Heart left ventricle (tissue), 16 donors: ENCODE measurements around the gene TMEM269. TPM values are rescaled to one million over a fixed set of nuclear protein-coding genes. Genes with fewer than 3 reads are reported as not detected.
"Not testable (repeated sequence)": the region's sequence is repeated elsewhere in the genome, so short reads cannot be mapped to it uniquely, and the experiment has no call there.

Source experiments
- ATAC-seq, 4 donors: fragments of 200-7000 bp; cut with Tn5 transposase; one replicate each; pipeline ENCODE4 v1.9.1; 2020 to 2022; ENCODE audit warnings: moderate library complexity in 4 of 4, mild to moderate bottlenecking in 3 of 4, moderate number of reproducible peaks in 1 of 4
- DNase-seq, 5 donors: peaks; one replicate each; pipeline ENCODE4 v3.0.0-alpha.2; 2020
- H3K27ac ChIP-seq, 12 donors: fragments of 200-600 bp; sonication (generic) in 4 of 12; one replicate each; pipeline versions ENCODE4 v1.5.0 to v1.8.0; 2016 to 2022; ENCODE audit warnings: mild to moderate bottlenecking in 2 of 12
- H3K27me3 ChIP-seq, 9 donors: fragments of 200-600 bp; sonication (generic) in 2 of 9; one replicate each; pipeline versions ENCODE4 v1.5.1 to v1.8.0; 2016 to 2022; ENCODE audit warnings: mild to moderate bottlenecking in 3 of 9
- H3K36me3 ChIP-seq, 9 donors: fragments of 200-600 bp; sonication (generic) in 2 of 9; one replicate each; pipeline versions ENCODE4 v1.5.0 to v1.8.0; 2018 to 2022; ENCODE audit warnings: mild to moderate bottlenecking in 2 of 9
- H3K4me1 ChIP-seq, 12 donors: fragments of 200-600 bp; sonication (generic) in 4 of 12; one replicate each; pipeline versions ENCODE4 v1.5.0 to v1.8.0; 2016 to 2022; ENCODE audit warnings: mild to moderate bottlenecking in 3 of 12
- H3K4me3 ChIP-seq, 12 donors: fragments of 200-600 bp; sonication (generic) in 4 of 12; one replicate each; pipeline versions ENCODE4 v1.5.0 to v1.8.0; 2017 to 2022; ENCODE audit warnings: mild to moderate bottlenecking in 9 of 12, moderate library complexity in 4 of 12
- H3K9me3 ChIP-seq, 12 donors: fragments of 200-600 bp; sonication (generic) in 4 of 12; one replicate each; pipeline versions ENCODE4 v1.5.0 to v1.8.0; 2016 to 2022; ENCODE audit warnings: mild to moderate bottlenecking in 1 of 12
- CTCF ChIP-seq, 12 donors: fragments of 200-600 bp; sonication (generic) in 4 of 12; IDR thresholded peaks; one replicate each; pipeline versions ENCODE4 v1.5.0 to v1.8.0; 2018 to 2022; ENCODE audit warnings: antibody characterized with exemption in 12 of 12, mild to moderate bottlenecking in 5 of 12
- POLR2A ChIP-seq, 2 donors: fragments of 450-650 bp; IDR thresholded peaks; one replicate each; pipeline ENCODE4 v1.6.1; 2017; ENCODE audit warnings: antibody characterized with exemption in 2 of 2, mild to moderate bottlenecking in 2 of 2, moderate library complexity in 2 of 2
- WGBS, 4 donors: extraction: QIAGEN DNeasy Blood & Tissue Kit in 2 of 4; methylation state at CpG; one replicate each; pipeline versions ENCODE4 v1.1.5 to v1.1.7; 2013 to 2018; 5-methylcytosine and 5-hydroxymethylcytosine counted together
- intact Hi-C, 10 donors: fragments of 100-400 bp; cut with DNase I; formaldehyde crosslinking; loops; one replicate each; pipeline versions ENCODE4 v1.11.1 to v1.14.2; 2022
- polyA plus RNA-seq, 2 donors: library from polyadenylated mRNA; stranded (reverse); fragments of 200-250 nt; gene quantifications; one replicate each; pipeline ENCODE4 v1.2.3, GENCODE V29; 2013
- total RNA-seq, 9 donors: library from RNA; depleted of rRNA in 2 of 9; stranded (reverse); fragments of >200 nt in 2 of 9; fragmentation: NEBNext Ultra II Directional in 3 of 9; extraction: Animal tissue kit (Norgen Biotek cat#: 25700) in 3 of 9; gene quantifications; one replicate each; pipeline versions ENCODE4 v1.1.0 to v1.2.4, GENCODE V29; 2016 to 2023
- donor health status: ischemic (EF 13 %, LVEDD 7.1; RV severe dilation, severe dysfunction).
- donor health status: healthy with polysubstance abuse.
- donor health status: DM: no; HTN: yes; CAD: no.
- donor health status: DM: no; HTN: no; CAD: no.
- donor health status: ischemic (EF 25% LVEDD 6.9; RV normal size, moderate dysfunction).
- donor health status: ischemic (EF 25% LVEDD 5.7; RV mildly dilated, moderate dysfunction).
- donor health status: healthy.
- donor health status: DM: yes; HTN: yes; CAD: no.
- donor health status: ischemic (EF 35%, LVEDD 5.7; RV mildly dilated, moderate dysfunction).
- donor health status: nonischemic (EF 11% LVEDD 7.7; RV severe dilation, severe dysfunction).
- donor health status: DM: yes; HTN: yes; CAD: no.
- donor health status: PGD.
- donor health status: ischemic (EF 29% LVEDD 5.4; RV normal size, mild dysfunction).
- donor health status: nonischemic (EF 23%, LVEDD 6.1; RV moderate dilation, normal function).

TMEM269 gene
- total and polyA plus RNA-seq, 11 donors: 0.06 to 0.19 (median 0.07) TPM; not detected in 8

GRCh38 chr1:42748461-42749410 is 36.1 kb upstream of the TMEM269 start:
- DNase-seq: no peak
- TF ChIP-seq POLR2A (IDR thresholded peaks at IDR 0.05): no peak
- TF ChIP-seq CTCF (IDR thresholded peaks at IDR 0.05): no peak
- intact Hi-C loops: loop anchor here in 8 of 10 donors (2.0 to 10.0 kb wide), 6 partner anchors 156 to 604 kb away; no protein-coding TSS in a partner anchor
- peak in 1 of 4 donors; percentile 9 for ATAC-seq
- Histone ChIP-seq H3K4me3 (no peak overlapping the region), H3K27ac (peak overlapping the region in 1 of 12 donors; percentile 74), H3K4me1 (peaks cover 0 to 19% (median 0%) of the 10 kb centered on the region in 12 donors), H3K9me3 (no peaks in the 10 kb centered on the region), H3K27me3 (no peaks in the 10 kb centered on the region), H3K36me3 (peaks cover 0 to 73% (median 64%) of the 10 kb centered on the region in 9 donors)
- 85 to 90% (median 88%) methylated on average over 13 to 14 of the region's 14 CpGs for WGBS, 4 donors

- no peak for DNase-seq
- peaks cover 0 to 19% (median 0%) of the 10 kb centered on the region in 12 donors for H3K4me1 ChIP-seq
- no peak for TF ChIP-seq CTCF (IDR thresholded peaks at IDR 0.05)
- TF ChIP-seq POLR2A (IDR thresholded peaks at IDR 0.05): no peak
- no peaks in the 10 kb centered on the region for H3K27me3 ChIP-seq
- intact Hi-C loops: loop anchor here in 3 of 10 donors (10.0 kb wide), 2 partner anchors 295 to 405 kb away; partner anchors contain the start of genes PPCS (in 1 of the 3) and ZMYND12 (in 1 of the 3)
- WGBS, 4 donors: 90 to 92% (median 91%) methylated on average over 12 of the region's 12 CpGs
- H3K27ac ChIP-seq: no peak overlapping the region
- H3K9me3 ChIP-seq: no peaks in the 10 kb centered on the region
- H3K36me3 ChIP-seq: peaks cover 0 to 86% (median 77%) of the 10 kb centered on the region in 9 donors
- no peak for ATAC-seq
- H3K4me3 ChIP-seq: no peak overlapping the region
These were observed 34.8 kb upstream of the TMEM269 start for GRCh38 chr1:42750041-42750440.

- intact Hi-C loops: loop anchor here in 3 of 10 donors (10.0 kb wide), 2 partner anchors 297 to 407 kb away; partner anchors contain the start of genes PPCS (in 1 of the 3) and ZMYND12 (in 1 of the 3)
- not testable (repeated sequence) for H3K27ac ChIP-seq, H3K27me3 ChIP-seq, H3K9me3 ChIP-seq, H3K4me3 ChIP-seq, ATAC-seq, DNase-seq
- 87 to 93% (median 90%) methylated on average over 8 of the region's 8 CpGs for WGBS, 4 donors
- Histone ChIP-seq H3K4me1 (peaks cover 0 to 19% (median 0%) of the 10 kb centered on the region in 12 donors), H3K36me3 (peaks cover 0 to 90% (median 84%) of the 10 kb centered on the region in 9 donors)
These were observed 33.2 kb upstream of the TMEM269 start for GRCh38 chr1:42751511-42752070.

GRCh38 chr1:42752284-42752683 is 32.5 kb upstream of the TMEM269 start:
- no peak for TF ChIP-seq CTCF (IDR thresholded peaks at IDR 0.05)
- TF ChIP-seq POLR2A (IDR thresholded peaks at IDR 0.05): no peak
- no peak for ATAC-seq
- peaks cover 0 to 19% (median 0%) of the 10 kb centered on the region in 12 donors for H3K4me1 ChIP-seq

More at GRCh38 chr1:42752284-42752683, 32.5 kb upstream of the TMEM269 start:
- WGBS, 4 donors: 85 to 93% (median 91%) methylated on average over 6 of the region's 6 CpGs
- H3K27me3 ChIP-seq: no peaks in the 10 kb centered on the region
- H3K27ac ChIP-seq: no peak overlapping the region
- intact Hi-C loops: loop anchor here in 3 of 10 donors (10.0 kb wide), 2 partner anchors 297 to 407 kb away; partner anchors contain the start of genes PPCS (in 1 of the 3) and ZMYND12 (in 1 of the 3)
- H3K4me3 ChIP-seq: no peak overlapping the region
- DNase-seq: no peak
- H3K9me3 ChIP-seq: no peaks in the 10 kb centered on the region
- H3K36me3 ChIP-seq: peaks cover 0 to 90% (median 85%) of the 10 kb centered on the region in 9 donors
